Suprapubic skin (tissue), 4 donors: ENCODE results near the gene CERS3.

Experiments
- EP300 ChIP-seq: sonication (generic); formaldehyde crosslinking; IDR thresholded peaks from one replicate; pipeline ENCODE4 v1.6.1; 2017; ENCODE audit warnings: antibody characterized with exemption
- POLR2A ChIP-seq, 2 donors: fragments of 450-650 bp; IDR thresholded peaks; one replicate each; pipeline ENCODE4 v1.6.1; 2017; ENCODE audit warnings: antibody characterized with exemption in 2 of 2, mild to moderate bottlenecking in 2 of 2, moderate library complexity in 2 of 2
- POLR2AphosphoS5 ChIP-seq, 3 donors: sonication (generic); formaldehyde crosslinking; IDR thresholded peaks; one replicate each; pipeline ENCODE4 v1.6.1; 2017; ENCODE audit warnings: antibody characterized with exemption in 3 of 3
- TF ChIP-seq, protein P1 (sequence below), 2 donors: fragments of 200-600 bp in 1 of 2; fragments of 450-650 bp in 1 of 2; sonication (generic) in 1 of 2; IDR thresholded peaks; one replicate each; pipeline ENCODE4 v1.5.1; 2016 to 2019; ENCODE audit warnings: antibody characterized with exemption in 2 of 2, mild to moderate bottlenecking in 1 of 2, moderate library complexity in 1 of 2

- TF ChIP-seq POLR2A (IDR thresholded peaks at IDR 0.05) (no peak), POLR2AphosphoS5 (IDR thresholded peaks at IDR 0.05) (no peak), EP300 (no peak)
- TF ChIP-seq, protein P1, sequence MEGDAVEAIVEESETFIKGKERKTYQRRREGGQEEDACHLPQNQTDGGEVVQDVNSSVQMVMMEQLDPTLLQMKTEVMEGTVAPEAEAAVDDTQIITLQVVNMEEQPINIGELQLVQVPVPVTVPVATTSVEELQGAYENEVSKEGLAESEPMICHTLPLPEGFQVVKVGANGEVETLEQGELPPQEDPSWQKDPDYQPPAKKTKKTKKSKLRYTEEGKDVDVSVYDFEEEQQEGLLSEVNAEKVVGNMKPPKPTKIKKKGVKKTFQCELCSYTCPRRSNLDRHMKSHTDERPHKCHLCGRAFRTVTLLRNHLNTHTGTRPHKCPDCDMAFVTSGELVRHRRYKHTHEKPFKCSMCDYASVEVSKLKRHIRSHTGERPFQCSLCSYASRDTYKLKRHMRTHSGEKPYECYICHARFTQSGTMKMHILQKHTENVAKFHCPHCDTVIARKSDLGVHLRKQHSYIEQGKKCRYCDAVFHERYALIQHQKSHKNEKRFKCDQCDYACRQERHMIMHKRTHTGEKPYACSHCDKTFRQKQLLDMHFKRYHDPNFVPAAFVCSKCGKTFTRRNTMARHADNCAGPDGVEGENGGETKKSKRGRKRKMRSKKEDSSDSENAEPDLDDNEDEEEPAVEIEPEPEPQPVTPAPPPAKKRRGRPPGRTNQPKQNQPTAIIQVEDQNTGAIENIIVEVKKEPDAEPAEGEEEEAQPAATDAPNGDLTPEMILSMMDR (IDR thresholded peaks at IDR 0.05), result no peak
These were observed 16.2 kb upstream of the CERS3 start for GRCh38 chr15:100544946-100545345.
